ENCODE results near the gene CCDC92.

DNA sequence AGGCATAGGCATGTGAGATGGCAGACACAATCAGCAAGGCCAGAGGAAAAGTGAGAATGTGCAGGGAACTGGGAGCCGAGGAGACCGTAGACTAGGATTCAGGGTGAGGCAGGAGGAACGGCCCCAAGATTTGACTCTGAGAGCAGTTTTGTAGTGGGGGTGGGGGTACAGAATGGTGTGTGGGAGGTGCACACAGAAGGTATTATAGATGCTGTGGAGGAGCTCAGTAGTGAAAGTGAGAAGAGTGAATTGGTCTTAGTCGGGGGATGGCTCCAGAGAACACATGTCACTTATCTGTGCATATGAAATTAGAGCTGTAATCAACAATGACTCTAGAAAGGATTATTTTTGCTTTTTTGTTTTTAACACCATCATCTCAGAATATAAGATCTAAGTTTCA, 12.3 kb upstream of the CCDC92 start:
- TF ChIP-seq JUND (IDR thresholded peaks at IDR 0.05; ENCODE audit: low read length) (no peak), TAF1 (IDR thresholded peaks at IDR 0.05; ENCODE audit: low read depth, low read length) (no peak)
